Measurements from ENCODE around the gene UTP18.

The UTP18 gene

DNA sequence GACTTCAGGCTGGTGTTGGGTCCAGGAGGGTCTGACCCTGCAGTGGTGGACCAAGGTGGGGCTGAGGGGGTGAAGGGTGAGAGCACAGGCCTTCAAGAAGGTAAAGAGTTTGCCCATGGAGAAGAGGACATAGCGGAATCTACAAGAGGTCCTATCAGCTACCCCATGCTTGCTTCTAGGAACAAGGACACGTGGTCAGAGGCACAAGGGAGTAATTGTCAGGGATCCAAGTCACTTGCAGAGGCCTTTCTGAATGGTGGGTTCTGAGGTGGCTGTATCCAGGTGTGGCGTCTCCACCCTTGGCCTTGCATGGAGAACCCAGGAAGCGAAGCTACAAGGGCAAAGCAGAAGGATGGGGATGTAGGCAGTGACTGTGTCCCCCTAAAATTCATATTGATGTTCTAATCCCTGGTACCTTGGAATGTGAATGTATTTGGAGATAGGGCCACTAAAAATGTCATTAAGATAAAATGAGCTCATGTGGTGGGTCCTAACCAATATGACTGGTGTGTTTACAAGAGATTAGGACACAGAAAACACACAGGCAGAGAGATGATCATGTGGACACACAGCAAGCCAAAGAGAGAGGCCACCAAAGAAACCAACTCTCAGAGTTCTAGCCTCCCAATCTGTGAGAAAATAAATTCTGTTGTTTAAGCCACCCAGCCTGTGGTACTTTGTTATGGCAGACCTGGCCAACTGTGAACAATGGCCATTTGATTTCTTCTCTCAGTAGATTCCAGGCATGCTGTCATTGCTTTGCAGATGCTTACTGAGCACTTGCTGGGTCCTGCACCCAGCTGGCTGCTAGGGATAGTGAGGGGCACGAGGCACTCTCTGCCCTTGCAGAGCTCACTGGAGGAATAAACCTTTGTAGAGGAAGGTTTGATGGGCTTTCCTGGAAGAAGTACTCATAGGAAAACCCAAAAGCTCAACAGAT lies 75.8 kb downstream of the UTP18 start:
- DNase-seq = no peak

DNA sequence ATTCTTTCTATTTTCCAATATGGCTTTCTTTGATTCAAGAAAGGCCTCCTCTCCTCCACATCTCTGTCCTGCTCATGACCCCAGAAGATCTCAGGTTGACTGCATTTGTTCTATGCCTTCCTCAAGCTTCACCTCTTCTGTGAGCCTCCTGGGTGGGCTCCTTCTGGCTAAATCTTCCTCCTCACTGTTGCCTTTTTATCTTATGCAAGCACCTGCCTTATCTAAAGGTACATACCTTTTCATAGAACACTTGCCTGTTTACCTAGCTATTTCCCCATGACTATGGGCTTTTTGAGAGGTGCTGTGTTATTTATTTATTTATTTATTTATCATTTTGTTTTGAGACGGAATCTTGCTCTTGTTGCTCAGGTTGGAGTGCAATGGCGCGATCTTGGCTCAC lies 81.1 kb downstream of the UTP18 start:
- DNase-seq = no peak

DNA sequence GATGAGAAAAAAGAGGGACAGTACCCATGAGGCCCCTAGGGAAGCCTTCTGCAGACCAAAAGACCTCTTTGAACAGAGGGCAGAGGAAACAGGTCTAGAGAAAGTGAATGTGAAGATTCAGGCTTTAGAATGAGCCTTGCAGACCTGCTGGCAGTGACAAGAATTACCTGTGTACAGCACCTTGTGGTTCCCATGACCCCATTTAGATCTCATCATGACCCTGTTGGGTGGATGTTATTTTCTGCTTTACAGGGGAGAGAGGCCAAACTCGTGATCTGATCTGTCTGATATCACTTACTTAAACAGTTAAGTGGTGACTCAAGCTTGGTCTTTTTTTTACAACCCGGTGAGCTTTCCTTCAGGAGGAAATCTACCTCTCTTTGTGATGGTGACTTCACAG lies 81.9 kb downstream of the UTP18 start:
- no peak for DNase-seq

DNA sequence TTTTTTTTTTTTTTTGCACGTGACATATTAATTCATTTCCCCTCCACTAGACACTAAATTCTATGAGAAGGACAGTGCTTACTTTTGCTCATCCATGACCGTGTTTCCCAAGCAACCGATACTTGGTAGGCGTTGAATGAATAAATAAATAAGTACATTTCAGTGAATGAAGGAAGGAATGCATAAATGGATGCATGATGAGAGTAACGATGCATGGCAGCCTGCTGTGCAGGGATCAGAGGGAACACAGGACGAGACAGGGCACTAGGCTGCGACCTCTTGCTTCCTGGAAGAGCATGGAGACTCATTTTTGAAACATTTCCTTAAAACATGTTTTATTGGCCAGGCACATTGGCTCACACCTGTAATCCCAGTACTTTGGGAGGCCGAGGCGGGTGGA lies 84.2 kb downstream of the UTP18 start:
- no peak for DNase-seq

DNA sequence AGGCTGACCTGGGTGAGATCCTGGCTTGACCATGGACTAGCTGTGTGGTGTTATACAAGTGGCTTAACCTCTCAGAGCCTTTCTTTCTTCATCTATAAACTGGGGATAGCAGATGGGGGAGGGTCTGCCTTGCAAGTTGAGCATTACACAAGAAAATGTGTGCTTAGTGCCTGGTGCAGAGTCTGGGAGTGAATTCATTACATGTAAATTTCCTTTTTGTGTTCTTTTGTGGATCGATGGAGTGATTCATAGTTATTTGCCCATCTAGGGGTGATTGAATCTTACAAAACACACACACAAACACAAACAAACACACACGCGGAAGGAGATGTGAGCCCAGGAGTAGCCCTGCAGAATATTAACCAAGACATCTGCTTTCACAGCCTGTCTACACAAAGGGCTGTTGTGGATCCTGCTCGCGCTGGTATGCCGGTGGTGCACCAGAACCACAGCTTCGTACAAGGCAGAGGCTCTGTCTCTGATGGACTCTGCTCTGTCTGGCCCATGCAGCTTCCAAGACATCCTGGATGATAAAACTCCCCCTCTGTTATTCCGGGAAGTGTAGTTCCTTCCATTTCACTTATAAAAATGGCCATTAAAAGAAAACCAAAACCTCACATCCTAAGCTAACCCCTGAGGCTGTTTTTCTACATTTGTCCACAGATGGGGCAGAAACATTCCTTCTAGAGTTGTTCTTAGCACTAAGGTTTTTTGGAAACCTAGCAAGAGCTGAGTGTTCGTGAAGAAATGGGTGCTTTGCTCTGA lies 86.1 kb downstream of the UTP18 start:
- DNase-seq = no peak
